ENCODE results near the gene CREB5.

- no peak for TF ChIP-seq CTCF (conservative IDR thresholded peaks at IDR 0.05; ENCODE audit: low read depth in 2 of 2)
- no peak for TF ChIP-seq STAT1 (IDR thresholded peaks at IDR 0.05; ENCODE audit: unreplicated experiment)
- TF ChIP-seq EZH2phosphoT487 (IDR thresholded peaks at IDR 0.05; ENCODE audit: unreplicated experiment): no peak
- no peak for TF ChIP-seq CREB1 (CRISPR knock-in tag; IDR thresholded peaks at IDR 0.05; ENCODE audit: low read depth)
- no peak for TF ChIP-seq POLR2AphosphoS5 (IDR thresholded peaks at IDR 0.05; ENCODE audit: low read depth)
- no peak for TF ChIP-seq EZH2 (IDR thresholded peaks at IDR 0.05; ENCODE audit: low read depth, unreplicated experiment)
- TF ChIP-seq REST (IDR thresholded peaks at IDR 0.05; ENCODE audit: unreplicated experiment): no peak
Measured at GRCh38 chr7:28564033-28564432, 151.7 kb downstream of the CREB5 start.
